K562 (cell line): ENCODE measurements around the gene SKIC8. TPM values are rescaled to one million over a fixed set of nuclear protein-coding genes. Genes with fewer than 3 reads are reported as not detected.
A peak's percentile ranks its signal among the peaks of the same experiment; 100 is the strongest.

ENCODE experiments used
- BRD9 ChIP-seq: fragments of 450-650 bp; IDR thresholded peaks from 2 replicates; pipeline ENCODE4 v1.6.1; 2018; ENCODE audit warnings: low read depth; ENCODE audit not compliant: partially characterized antibody
- C11orf30 ChIP-seq: fragments of 450-650 bp; IDR thresholded peaks from 2 replicates; pipeline ENCODE4 v1.6.1; 2016; ENCODE audit warnings: low read depth, mild to moderate bottlenecking
- CBFA2T3 ChIP-seq: fragments of 450-650 bp; IDR thresholded peaks from 2 replicates; pipeline ENCODE4 v1.6.1; 2017
- GATAD2A ChIP-seq: fragments of 450-650 bp; IDR thresholded peaks from 2 replicates; pipeline ENCODE4 v1.6.1; 2017
- MAZ ChIP-seq, 2 experiments: fragments of 450-650 bp in 1 of 2; sonication (generic) in 1 of 2; formaldehyde crosslinking; IDR thresholded peaks in 1 of 2; conservative IDR thresholded peaks in 1 of 2; 2 replicates each; pipeline versions ENCODE4 v1.4.0 to v1.5.0; 2020; ENCODE audit warnings: mild to moderate bottlenecking in 1 of 2, missing genetic modification reagents in 1 of 2
- NFRKB ChIP-seq: fragments of 450-650 bp; IDR thresholded peaks from 2 replicates; pipeline ENCODE4 v1.6.1; 2016; ENCODE audit warnings: low read depth
- TRIM24 ChIP-seq, 2 experiments: fragments of 450-650 bp; IDR thresholded peaks; 2 replicates each; pipeline ENCODE4 v1.6.1; 2016
- YY1 ChIP-seq, 3 experiments: IDR thresholded peaks; 2 replicates each; pipeline ENCODE4 v1.6.1; 2011; ENCODE audit warnings: low read length in 2 of 3, mild to moderate bottlenecking in 2 of 3, moderate library complexity in 2 of 3, borderline replicate concordance in 1 of 3, control low read depth in 1 of 3, low read depth in 1 of 3; ENCODE audit not compliant: insufficient read depth in 3 of 3, insufficient replicate concordance in 2 of 3, control insufficient read depth in 1 of 3, insufficient read length in 1 of 3; ENCODE audit errors: extremely low read depth in 1 of 3
- ZFPM2 ChIP-seq: fragments of 250-450 bp; sonication (Bioruptor Pico); IDR thresholded peaks from 2 replicates; pipeline ENCODE4 v1.5.1; 2022; ENCODE audit warnings: mild to moderate bottlenecking
- ZNF589 ChIP-seq: fragments of 200-800 bp; sonication (Bioruptor generic); IDR thresholded peaks from 2 replicates; pipeline ENCODE4 v1.6.1; 2016; ENCODE audit warnings: low read depth, missing genetic modification characterization, missing compliant biosample characterization
- ZNF696 ChIP-seq: fragments of 250-450 bp; sonication (Bioruptor Pico); conservative IDR thresholded peaks from 2 replicates; pipeline ENCODE4 v1.4.0; 2020; ENCODE audit warnings: mild to moderate bottlenecking, moderate library complexity
- polyA plus RNA-seq, 8 experiments: library from polyadenylated mRNA; depleted of rRNA in 4 of 8; stranded (reverse) in 5 of 8; unstranded in 3 of 8; fragments of >200 nt; fragmentation: Nextera tagmentation in 2 of 8; fragmentation: Illumina TruSeq in 1 of 8; extraction: Ambion mirVana in 2 of 8; extraction: Trizol in 1 of 8; gene quantifications; 2 replicates each; pipeline versions ENCODE4 v1.2.1 to v1.2.3, GENCODE V29; 2011 to 2014; ENCODE audit warnings: inconsistent platforms in 1 of 8, missing spikeins in 1 of 8
- total RNA-seq, 7 experiments: library from RNA; depleted of rRNA in 6 of 7; stranded (reverse); fragments of >200 nt in 6 of 7; fragmentation: Illumina TruSeq in 2 of 7; extraction: Trizol in 2 of 7; gene quantifications; 2 replicates each; pipeline versions ENCODE4 v1.2.1 to v1.2.3, GENCODE V29; 2011 to 2021; ENCODE audit warnings: low replicate concordance in 1 of 7
- TF ChIP-seq, protein P1 (sequence below): fragments of 450-650 bp; IDR thresholded peaks from 2 replicates; pipeline ENCODE4 v1.6.1; 2014; ENCODE audit warnings: low read depth, mild to moderate bottlenecking, moderate library complexity, borderline replicate concordance
- TF ChIP-seq, protein P2 (sequence below): fragments of 250-450 bp; sonication (Bioruptor Pico); IDR thresholded peaks from 2 replicates; pipeline ENCODE4 v1.8.0; 2022; ENCODE audit warnings: inconsistent platforms, mild to moderate bottlenecking, moderate library complexity, borderline replicate concordance
- TF ChIP-seq, protein P3 (sequence below): sonication (generic); formaldehyde crosslinking; IDR thresholded peaks from 2 replicates; pipeline ENCODE4 v1.8.1; 2023; ENCODE audit warnings: mild to moderate bottlenecking, missing genetic modification reagents
- TF ChIP-seq, protein P4 (sequence below): IDR thresholded peaks from 2 replicates; pipeline ENCODE4 v1.6.1; 2016; ENCODE audit warnings: missing genetic modification characterization, missing compliant biosample characterization
- TF ChIP-seq, protein P5 (sequence below): sonication (generic); formaldehyde crosslinking; IDR thresholded peaks from 2 replicates; pipeline ENCODE4 v1.8.0; 2022; ENCODE audit warnings: mild to moderate bottlenecking, missing genetic modification reagents

SKIC8 gene
- total and polyA plus RNA-seq, 9 of the 15 experiments (the other 6 are each of a cell fraction or from before 2014, with no cell fraction given) = 79.5 to 389 (median 146) TPM

DNA sequence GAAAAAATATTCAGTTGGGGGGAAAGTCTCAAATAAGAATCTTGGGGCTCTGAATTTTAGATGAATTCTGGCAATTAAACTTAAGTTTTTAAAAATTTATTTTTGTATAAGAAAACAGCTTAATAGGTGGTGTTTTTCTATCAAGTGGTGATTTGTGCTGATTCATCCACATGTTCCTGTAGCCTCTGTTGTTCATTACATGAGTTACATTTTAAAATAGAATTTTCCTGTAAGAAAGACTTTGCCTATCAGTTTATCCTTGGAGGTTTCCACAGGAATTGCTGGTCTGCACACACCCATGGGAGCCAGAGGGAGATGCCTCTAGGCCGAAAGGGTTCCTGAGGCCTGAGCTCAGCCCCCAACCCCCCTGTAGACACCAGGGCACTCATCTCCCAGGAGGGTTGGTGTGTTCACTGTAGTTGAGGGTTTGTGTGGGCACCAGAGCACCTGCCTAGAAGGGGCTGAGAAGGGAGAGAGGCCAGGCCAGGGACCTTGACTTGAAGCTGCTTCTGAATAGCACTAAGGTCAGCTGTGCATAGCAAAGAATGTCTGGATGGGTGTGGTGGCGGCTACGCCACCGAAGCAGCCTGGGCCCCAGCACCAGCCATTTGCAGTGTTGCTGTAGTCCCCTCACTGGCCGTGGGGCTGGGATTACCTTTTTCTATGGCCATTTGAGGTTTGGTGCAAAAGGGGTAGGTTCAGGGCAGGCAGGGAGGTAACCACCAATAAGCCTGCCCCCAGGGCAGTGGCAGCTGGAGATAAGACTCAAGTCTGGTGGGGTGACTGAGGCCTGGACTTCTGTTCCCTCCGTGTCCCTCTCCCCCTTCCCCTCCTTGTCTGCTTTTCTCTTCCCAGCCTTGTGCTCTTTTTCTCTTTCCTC is 23.1 kb downstream of the SKIC8 start (continued):
- TF ChIP-seq, protein P1, sequence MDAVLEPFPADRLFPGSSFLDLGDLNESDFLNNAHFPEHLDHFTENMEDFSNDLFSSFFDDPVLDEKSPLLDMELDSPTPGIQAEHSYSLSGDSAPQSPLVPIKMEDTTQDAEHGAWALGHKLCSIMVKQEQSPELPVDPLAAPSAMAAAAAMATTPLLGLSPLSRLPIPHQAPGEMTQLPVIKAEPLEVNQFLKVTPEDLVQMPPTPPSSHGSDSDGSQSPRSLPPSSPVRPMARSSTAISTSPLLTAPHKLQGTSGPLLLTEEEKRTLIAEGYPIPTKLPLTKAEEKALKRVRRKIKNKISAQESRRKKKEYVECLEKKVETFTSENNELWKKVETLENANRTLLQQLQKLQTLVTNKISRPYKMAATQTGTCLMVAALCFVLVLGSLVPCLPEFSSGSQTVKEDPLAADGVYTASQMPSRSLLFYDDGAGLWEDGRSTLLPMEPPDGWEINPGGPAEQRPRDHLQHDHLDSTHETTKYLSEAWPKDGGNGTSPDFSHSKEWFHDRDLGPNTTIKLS = no peak
- peak; percentile 84 for TF ChIP-seq C11orf30
- peak in 1 of 3 experiments; percentile 84 for TF ChIP-seq YY1 (IDR thresholded peaks at IDR 0.05; ENCODE audit: borderline replicate concordance in 1 of 3, control insufficient read depth in 1 of 3, extremely low read depth in 1 of 3, insufficient read depth in 3 of 3, insufficient read length in 1 of 3, insufficient replicate concordance in 2 of 3, low read depth in 1 of 3, low read length in 2 of 3)
- 0 out of 2 replicates have a peak, but pooled peaks have one; percentile 22 for TF ChIP-seq ZNF696 (CRISPR knock-in tag)
- 0 out of 4 replicates have a peak, but pooled peaks of 1 of the 2 experiments have one; percentile 20 for TF ChIP-seq TRIM24 (IDR thresholded peaks at IDR 0.05)
- peak; percentile 36; the same call in 1 of the 2 replicates for TF ChIP-seq ZNF589 (CRISPR knock-in tag)
- TF ChIP-seq, protein P2, sequence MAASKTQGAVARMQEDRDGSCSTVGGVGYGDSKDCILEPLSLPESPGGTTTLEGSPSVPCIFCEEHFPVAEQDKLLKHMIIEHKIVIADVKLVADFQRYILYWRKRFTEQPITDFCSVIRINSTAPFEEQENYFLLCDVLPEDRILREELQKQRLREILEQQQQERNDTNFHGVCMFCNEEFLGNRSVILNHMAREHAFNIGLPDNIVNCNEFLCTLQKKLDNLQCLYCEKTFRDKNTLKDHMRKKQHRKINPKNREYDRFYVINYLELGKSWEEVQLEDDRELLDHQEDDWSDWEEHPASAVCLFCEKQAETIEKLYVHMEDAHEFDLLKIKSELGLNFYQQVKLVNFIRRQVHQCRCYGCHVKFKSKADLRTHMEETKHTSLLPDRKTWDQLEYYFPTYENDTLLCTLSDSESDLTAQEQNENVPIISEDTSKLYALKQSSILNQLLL = no peak
- TF ChIP-seq, protein P3, sequence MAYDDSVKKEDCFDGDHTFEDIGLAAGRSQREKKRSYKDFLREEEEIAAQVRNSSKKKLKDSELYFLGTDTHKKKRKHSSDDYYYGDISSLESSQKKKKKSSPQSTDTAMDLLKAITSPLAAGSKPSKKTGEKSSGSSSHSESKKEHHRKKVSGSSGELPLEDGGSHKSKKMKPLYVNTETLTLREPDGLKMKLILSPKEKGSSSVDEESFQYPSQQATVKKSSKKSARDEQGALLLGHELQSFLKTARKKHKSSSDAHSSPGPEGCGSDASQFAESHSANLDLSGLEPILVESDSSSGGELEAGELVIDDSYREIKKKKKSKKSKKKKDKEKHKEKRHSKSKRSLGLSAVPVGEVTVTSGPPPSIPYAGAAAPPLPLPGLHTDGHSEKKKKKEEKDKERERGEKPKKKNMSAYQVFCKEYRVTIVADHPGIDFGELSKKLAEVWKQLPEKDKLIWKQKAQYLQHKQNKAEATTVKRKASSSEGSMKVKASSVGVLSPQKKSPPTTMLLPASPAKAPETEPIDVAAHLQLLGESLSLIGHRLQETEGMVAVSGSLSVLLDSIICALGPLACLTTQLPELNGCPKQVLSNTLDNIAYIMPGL = 0 out of 2 replicates have a peak, but pooled peaks have one; percentile 42
- TF ChIP-seq MAZ (CRISPR knock-in tag; conservative IDR thresholded peaks at IDR 0.05 in 1 of 2, IDR thresholded peaks at IDR 0.05 in 1 of 2) = peak; percentile 25 to 35; a peak in 1 of 4 replicates
- TF ChIP-seq, protein P4, sequence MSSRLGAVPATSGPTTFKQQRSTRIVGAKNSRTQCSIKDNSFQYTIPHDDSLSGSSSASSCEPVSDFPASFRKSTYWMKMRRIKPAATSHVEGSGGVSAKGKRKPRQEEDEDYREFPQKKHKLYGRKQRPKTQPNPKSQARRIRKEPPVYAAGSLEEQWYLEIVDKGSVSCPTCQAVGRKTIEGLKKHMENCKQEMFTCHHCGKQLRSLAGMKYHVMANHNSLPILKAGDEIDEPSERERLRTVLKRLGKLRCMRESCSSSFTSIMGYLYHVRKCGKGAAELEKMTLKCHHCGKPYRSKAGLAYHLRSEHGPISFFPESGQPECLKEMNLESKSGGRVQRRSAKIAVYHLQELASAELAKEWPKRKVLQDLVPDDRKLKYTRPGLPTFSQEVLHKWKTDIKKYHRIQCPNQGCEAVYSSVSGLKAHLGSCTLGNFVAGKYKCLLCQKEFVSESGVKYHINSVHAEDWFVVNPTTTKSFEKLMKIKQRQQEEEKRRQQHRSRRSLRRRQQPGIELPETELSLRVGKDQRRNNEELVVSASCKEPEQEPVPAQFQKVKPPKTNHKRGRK (tag) = no peak
- TF ChIP-seq GATAD2A = peak; percentile 71; the same call in 1 of the 2 replicates
- peak; percentile 29 for TF ChIP-seq BRD9
- no peak for TF ChIP-seq ZFPM2
- TF ChIP-seq CBFA2T3 = peak; percentile 76
- TF ChIP-seq, protein P5, sequence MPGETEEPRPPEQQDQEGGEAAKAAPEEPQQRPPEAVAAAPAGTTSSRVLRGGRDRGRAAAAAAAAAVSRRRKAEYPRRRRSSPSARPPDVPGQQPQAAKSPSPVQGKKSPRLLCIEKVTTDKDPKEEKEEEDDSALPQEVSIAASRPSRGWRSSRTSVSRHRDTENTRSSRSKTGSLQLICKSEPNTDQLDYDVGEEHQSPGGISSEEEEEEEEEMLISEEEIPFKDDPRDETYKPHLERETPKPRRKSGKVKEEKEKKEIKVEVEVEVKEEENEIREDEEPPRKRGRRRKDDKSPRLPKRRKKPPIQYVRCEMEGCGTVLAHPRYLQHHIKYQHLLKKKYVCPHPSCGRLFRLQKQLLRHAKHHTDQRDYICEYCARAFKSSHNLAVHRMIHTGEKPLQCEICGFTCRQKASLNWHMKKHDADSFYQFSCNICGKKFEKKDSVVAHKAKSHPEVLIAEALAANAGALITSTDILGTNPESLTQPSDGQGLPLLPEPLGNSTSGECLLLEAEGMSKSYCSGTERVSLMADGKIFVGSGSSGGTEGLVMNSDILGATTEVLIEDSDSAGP (CRISPR knock-in tag) = no peak
- peak; percentile 77; the same call in 1 of the 2 replicates for TF ChIP-seq NFRKB
